ENCODE data around the gene ZNF814. TPM values are rescaled to one million over a fixed set of nuclear protein-coding genes. Genes with fewer than 3 reads are reported as not detected.
A peak's percentile ranks its signal among the peaks of the same experiment; 100 is the strongest.

ZNF814 gene
- total RNA-seq, 1 experiment from 2014 or later: 4.8 TPM

- Histone ChIP-seq H3K4me1 (ENCODE audit: control insufficient read depth, insufficient read depth, low read length) (peaks cover 6% of the 10 kb centered on the region; the same call in 1 of the 2 replicates), H3K36me3 (ENCODE audit: control insufficient read depth, insufficient read depth, low read length) (no peaks in the 10 kb centered on the region), H3K27ac (ENCODE audit: low read length) (peak overlapping the region; percentile 86), H3K9me3 (ENCODE audit: control insufficient read depth, insufficient read depth, low read depth, low read length) (no peaks in the 10 kb centered on the region), H3K4me3 (ENCODE audit: low read depth in 2 of 2, low read length in 2 of 2) (peak overlapping the region; percentile 49 to 76), H3K27me3 (ENCODE audit: control insufficient read depth, insufficient read depth, low read length) (no peaks in the 10 kb centered on the region)
- ChIA-PET CTCF (interaction anchor here (0.6 to 0.7 kb wide), 2 partner anchors 10 to 132 kb away, joined by 5 to 7 read pairs; no protein-coding TSS in a partner anchor), POLR2A (interaction anchor here (0.7 to 1.0 kb wide), 2 partner anchors 11 to 271 kb away, joined by 3 to 14 read pairs; no protein-coding TSS in a partner anchor)
- ATAC-seq (peak; percentile 77), DNase-seq (ENCODE audit: low read depth, low spot score) (no peak)
- in situ Hi-C loops (cut with HindIII; ENCODE audit: low pct_unique_long_range_greater_than_20kb, low sequenced_read_pairs) (no loop called here), intact Hi-C loops (cut with micrococcal nuclease; ENCODE audit: unreplicated experiment) (no loop called here)
- BruUV-seq (replicated peaks): no TSS peak
- TF ChIP-seq SIN3A (IDR thresholded peaks at IDR 0.05; ENCODE audit: borderline replicate concordance, insufficient read depth, low read depth, low read length): no peak
- TF ChIP-seq REST (IDR thresholded peaks at IDR 0.05; ENCODE audit: insufficient read depth in 1 of 2, low read depth in 2 of 2, low read length in 1 of 2): no peak
- no peak for TF ChIP-seq CTCF (IDR thresholded peaks at IDR 0.05)
- no peak for TF ChIP-seq POLR2AphosphoS5 (IDR thresholded peaks at IDR 0.05; ENCODE audit: low read depth, low read length)
- no peak for TF ChIP-seq TCF7L2 (IDR thresholded peaks at IDR 0.05; ENCODE audit: low read depth, low read length)
Observed at GRCh38 chr19:57803594-57804325, 85.1 kb downstream of the ZNF814 start.

GRCh38 chr19:57803265-57803593 is 85.6 kb downstream of the ZNF814 start:
- H3K9me3 ChIP-seq (ENCODE audit: control insufficient read depth, insufficient read depth, low read depth, low read length): no peaks in the 10 kb centered on the region
- ChIA-PET CTCF (interaction anchor here (0.6 kb wide), 1 partner anchor 132 kb away, joined by 7 read pairs; no protein-coding TSS in a partner anchor), POLR2A (interaction anchor here (1.0 kb wide), 1 partner anchor 12 kb away, joined by 3 read pairs; no protein-coding TSS in a partner anchor)
- in situ Hi-C loops (cut with HindIII; ENCODE audit: low pct_unique_long_range_greater_than_20kb, low sequenced_read_pairs) (no loop called here), intact Hi-C loops (cut with micrococcal nuclease; ENCODE audit: unreplicated experiment) (no loop called here)
- peak overlapping the region; percentile 86 for H3K27ac ChIP-seq (ENCODE audit: low read length)
- peaks cover 6% of the 10 kb centered on the region; the same call in 1 of the 2 replicates for H3K4me1 ChIP-seq (ENCODE audit: control insufficient read depth, insufficient read depth, low read length)
- BruUV-seq (replicated peaks): TSS peak; percentile 62
- no peaks in the 10 kb centered on the region for H3K27me3 ChIP-seq (ENCODE audit: control insufficient read depth, insufficient read depth, low read length)
- TF ChIP-seq SIN3A (IDR thresholded peaks at IDR 0.05; ENCODE audit: borderline replicate concordance, insufficient read depth, low read depth, low read length) (no peak), POLR2AphosphoS5 (IDR thresholded peaks at IDR 0.05; ENCODE audit: low read depth, low read length) (no peak), REST (IDR thresholded peaks at IDR 0.05; ENCODE audit: insufficient read depth in 1 of 2, low read depth in 2 of 2, low read length in 1 of 2) (no peak), TCF7L2 (IDR thresholded peaks at IDR 0.05; ENCODE audit: low read depth, low read length) (no peak), CTCF (IDR thresholded peaks at IDR 0.05) (no peak)
- no peaks in the 10 kb centered on the region for H3K36me3 ChIP-seq (ENCODE audit: control insufficient read depth, insufficient read depth, low read length)
- ATAC-seq (peak; percentile 73; the same call in 1 of the 2 replicates), DNase-seq (ENCODE audit: low read depth, low spot score) (no peak)
- H3K4me3 ChIP-seq (ENCODE audit: low read depth in 2 of 2, low read length in 2 of 2): peak overlapping the region; percentile 49 to 76
